GM12865 (cell line): ENCODE measurements around the gene SLC25A11.

Experiments used
- DNase-seq: peaks from one replicate; pipeline ENCODE4 v3.0.0; 2010; ENCODE audit warnings: low read depth
- H3K4me3 ChIP-seq: 2 replicates; pipeline ENCODE4 v1.5.1; 2011; ENCODE audit warnings: mild to moderate bottlenecking, low read depth, low read length, control low read depth
- TF ChIP-seq, protein P1 (sequence below): IDR thresholded peaks from 2 replicates; pipeline ENCODE4 v1.5.1; 2011; ENCODE audit warnings: low read length, control low read depth, low read depth, inconsistent platforms; ENCODE audit not compliant: insufficient read depth; ENCODE audit errors: missing control alignments

SLC25A11 gene

DNA sequence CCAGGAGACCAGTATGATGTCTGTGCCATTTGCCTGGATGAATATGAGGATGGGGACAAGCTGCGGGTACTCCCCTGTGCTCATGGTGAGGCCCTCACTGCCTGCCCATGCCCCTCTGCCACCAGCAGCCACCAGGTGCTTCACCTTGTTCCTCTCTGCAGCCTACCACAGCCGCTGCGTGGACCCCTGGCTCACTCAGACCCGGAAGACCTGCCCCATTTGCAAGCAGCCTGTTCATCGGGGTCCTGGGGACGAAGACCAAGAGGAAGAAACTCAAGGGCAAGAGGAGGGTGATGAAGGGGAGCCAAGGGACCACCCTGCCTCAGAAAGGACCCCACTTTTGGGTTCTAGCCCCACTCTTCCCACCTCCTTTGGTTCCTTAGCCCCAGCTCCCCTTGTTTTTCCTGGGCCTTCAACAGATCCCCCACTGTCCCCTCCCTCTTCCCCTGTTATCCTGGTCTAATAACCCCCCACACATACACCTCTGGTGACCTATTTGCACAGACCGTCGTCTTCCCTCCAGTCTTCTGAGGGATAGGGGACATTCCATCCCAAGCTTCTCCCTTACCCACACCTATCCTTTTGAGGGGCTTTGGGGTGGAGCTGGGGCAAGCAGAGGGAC, 4.8 kb upstream of the SLC25A11 start:
- peak; percentile 75 for DNase-seq
- peak overlapping the region; percentile 81 for H3K4me3 ChIP-seq
- TF ChIP-seq, protein P1, sequence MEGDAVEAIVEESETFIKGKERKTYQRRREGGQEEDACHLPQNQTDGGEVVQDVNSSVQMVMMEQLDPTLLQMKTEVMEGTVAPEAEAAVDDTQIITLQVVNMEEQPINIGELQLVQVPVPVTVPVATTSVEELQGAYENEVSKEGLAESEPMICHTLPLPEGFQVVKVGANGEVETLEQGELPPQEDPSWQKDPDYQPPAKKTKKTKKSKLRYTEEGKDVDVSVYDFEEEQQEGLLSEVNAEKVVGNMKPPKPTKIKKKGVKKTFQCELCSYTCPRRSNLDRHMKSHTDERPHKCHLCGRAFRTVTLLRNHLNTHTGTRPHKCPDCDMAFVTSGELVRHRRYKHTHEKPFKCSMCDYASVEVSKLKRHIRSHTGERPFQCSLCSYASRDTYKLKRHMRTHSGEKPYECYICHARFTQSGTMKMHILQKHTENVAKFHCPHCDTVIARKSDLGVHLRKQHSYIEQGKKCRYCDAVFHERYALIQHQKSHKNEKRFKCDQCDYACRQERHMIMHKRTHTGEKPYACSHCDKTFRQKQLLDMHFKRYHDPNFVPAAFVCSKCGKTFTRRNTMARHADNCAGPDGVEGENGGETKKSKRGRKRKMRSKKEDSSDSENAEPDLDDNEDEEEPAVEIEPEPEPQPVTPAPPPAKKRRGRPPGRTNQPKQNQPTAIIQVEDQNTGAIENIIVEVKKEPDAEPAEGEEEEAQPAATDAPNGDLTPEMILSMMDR, result no peak

DNA sequence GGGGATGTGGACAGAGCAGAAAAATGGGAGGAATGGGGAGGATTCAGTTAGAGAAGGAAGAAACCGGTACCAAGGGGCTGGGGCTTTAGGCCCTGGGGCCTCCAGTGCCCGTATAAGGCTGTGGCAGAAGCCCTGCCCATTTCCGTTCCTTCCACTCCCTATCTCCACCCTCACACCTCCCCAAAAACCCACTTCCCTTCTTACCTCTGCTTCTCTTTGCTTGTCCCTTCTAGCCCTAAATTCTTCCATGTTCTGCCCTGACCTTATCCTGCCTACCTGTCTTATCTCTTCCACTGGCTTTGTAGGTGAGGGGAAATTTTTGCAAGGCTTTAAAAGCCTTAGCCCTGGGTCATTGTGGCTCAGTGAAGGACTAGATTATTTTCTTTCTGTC, 4.3 kb upstream of the SLC25A11 start:
- TF ChIP-seq, protein P1, result no peak
- peak overlapping the region; percentile 81 for H3K4me3 ChIP-seq
- DNase-seq, result peak; percentile 87

DNA sequence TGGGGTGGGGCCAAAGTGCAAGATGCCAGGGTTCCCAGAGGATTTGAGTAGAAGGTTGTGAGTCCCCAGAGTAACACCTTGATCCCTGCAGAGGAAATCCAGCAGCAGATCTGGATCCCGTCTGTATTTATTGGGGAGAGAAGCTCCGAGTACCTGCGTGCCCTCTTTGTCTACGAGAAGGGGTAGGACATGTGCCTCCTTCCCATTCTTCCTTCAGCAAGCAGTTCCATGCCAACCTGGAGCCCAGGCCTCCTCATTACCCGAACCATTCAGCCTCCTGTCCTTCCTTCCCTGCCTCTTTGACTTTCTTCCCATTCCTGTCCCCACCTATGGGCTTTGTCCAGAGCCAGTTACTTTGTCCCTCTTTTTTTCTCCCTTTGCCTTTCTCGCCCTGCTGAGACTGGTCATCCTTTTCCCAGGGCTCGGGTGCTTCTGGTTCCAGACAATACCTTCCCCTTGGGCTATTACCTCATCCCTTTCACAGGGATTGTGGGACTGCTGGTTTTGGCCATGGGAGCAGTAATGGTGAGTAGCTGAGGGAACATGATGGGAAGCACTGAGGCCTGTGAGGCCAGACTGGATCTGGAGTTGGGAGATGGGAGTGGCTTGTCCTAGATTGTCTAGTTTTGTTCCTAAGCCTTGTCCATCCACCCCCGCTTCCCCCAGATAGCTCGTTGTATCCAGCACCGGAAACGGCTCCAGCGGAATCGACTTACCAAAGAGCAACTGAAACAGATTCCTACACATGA, 3.1 kb upstream of the SLC25A11 start:
- TF ChIP-seq, protein P1, result no peak
- H3K4me3 ChIP-seq, result no peak overlapping the region
- DNase-seq, result no peak

DNA sequence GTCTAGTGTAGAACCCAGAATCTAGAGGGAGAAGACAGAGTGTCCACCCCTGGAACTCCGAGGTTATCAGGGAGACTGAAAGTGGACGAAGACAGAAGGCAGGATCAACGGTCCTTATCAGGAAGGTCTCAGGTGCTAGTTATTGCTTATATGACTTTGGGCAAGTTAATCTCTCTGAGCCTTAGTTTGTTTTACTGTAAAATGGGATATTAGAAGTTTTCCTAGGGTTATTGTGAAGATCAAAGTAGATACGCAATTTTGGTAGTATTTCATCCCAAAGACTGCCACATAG, 1.4 kb upstream of the SLC25A11 start:
- TF ChIP-seq, protein P1, result no peak
- H3K4me3 ChIP-seq, result peak overlapping the region; percentile 97

DNA sequence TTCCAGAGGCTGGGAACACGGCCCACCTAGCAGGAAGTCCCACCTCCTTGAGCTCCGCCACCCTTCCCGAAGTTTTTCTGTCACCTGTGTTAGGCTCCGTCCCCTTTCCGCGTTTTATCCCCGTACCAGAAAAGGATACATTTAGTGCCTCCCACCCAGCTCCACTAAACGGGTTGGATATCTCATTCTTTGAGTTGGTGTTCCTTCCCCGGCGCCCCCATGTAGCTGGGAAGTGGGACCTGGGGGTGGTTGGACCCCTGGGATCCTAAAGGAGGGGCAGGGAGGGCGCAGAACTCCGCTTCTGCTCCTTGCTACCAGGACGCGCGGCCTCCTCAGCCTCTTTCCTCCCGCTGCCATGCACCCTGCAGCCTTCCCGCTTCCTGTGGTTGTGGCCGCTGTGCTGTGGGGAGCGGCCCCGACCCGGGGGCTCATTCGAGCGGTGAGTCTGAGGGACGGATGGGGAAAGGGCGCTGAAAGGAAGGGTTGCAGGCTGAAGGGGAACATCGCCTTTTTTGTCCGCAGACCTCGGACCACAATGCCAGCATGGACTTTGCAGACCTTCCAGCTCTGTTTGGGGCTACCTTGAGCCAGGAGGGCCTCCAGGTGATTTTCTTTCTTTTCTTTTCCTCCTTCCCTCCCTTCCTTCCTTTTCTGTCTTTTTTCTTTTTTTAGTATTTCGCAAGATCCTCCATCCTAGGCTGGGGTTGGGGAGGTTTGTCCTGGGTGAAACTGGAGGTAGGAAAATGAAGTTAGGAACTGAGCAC, 891 bp upstream of the SLC25A11 start:
- H3K4me3 ChIP-seq, result peak overlapping the region; percentile 97
- peak; percentile 67 for DNase-seq

More for the DNA sequence above, 1.4 kb upstream of the SLC25A11 start:
- no peak for DNase-seq

DNA sequence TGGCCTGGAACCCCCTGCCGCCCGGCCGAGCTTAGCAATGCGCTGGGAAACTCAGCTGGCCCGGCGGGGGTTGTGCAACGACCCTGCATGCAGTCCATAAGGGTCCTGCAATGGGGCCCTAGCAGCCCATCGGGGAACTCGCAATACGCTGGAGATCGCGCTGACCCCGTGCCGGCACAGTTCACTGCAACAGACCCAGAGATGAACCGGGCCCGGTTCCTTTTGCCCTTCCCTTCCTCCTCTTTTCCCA, 375 bp downstream of the SLC25A11 start:
- no peak for DNase-seq
- TF ChIP-seq, protein P1, result no peak
- peak overlapping the region; percentile 92 for H3K4me3 ChIP-seq

More for the DNA sequence above, 891 bp upstream of the SLC25A11 start:
- TF ChIP-seq, protein P1, result no peak
